K562 (cell line): ENCODE measurements around the gene HYI. TPM values are rescaled to one million over a fixed set of nuclear protein-coding genes. Genes with fewer than 3 reads are reported as not detected.
A peak's percentile ranks its signal among the peaks of the same experiment; 100 is the strongest.

ENCODE experiments used
- ATAC-seq: fragments of 200-7000 bp; cut with Tn5 transposase; 3 replicates; pipeline ENCODE4 v1.9.1; 2020; ENCODE audit warnings: moderate library complexity
- BruUV-seq: library from RNA; stranded (reverse); fragments of 400-500 nt; replicated peaks from 2 replicates; lab custom pipeline; 2021; lab: Mats Ljungman, UMichigan
- CTCF ChIA-PET: fragments of 300-600 bp; formaldehyde crosslinking; extraction: SDS; loops from one replicate; lab custom pipeline; 2021; ENCODE audit warnings: low intra/inter-chr PET ratio; lab: Yijun Ruan, JAX
- POLR2A ChIA-PET: fragments of 300-600, 350-650 bp; sonication (Branson Sonifier 250); formaldehyde crosslinking; extraction: SDS; loops from one replicate; lab custom pipeline; 2021; ENCODE audit warnings: antibody characterized with exemption, inconsistent platforms; lab: Yijun Ruan, JAX
- DNase-seq, 4 experiments: peaks; one replicate each; pipeline versions ENCODE4 v3.0.0 to v3.0.0-alpha.2; 2011 to 2018; ENCODE audit warnings: low spot score in 3 of 4, mixed read lengths in 3 of 4; ENCODE audit errors: extremely low read depth in 1 of 4
- FAIRE-seq: peaks from 2 replicates; lab custom pipeline; 2011; peaks lifted over from hg19 to GRCh38; lab: Jason Lieb, UNC
- H2AFZ ChIP-seq: 2 replicates; pipeline ENCODE4 v1.6.0; 2011; ENCODE audit warnings: low read depth, low read length, control low read depth, inconsistent platforms
- H3K27ac ChIP-seq: fragments of 200-600 bp; 3 replicates; pipeline ENCODE4 v1.8.0; 2011; ENCODE audit warnings: low read depth, mild to moderate bottlenecking, control low read depth, inconsistent platforms, low read length, moderate library complexity, mixed read lengths; ENCODE audit errors: extremely low read depth
- H3K27me3 ChIP-seq, 2 experiments: fragments of 300-600 bp in 1 of 2; 2 replicates in 1 of 2; 3 replicates in 1 of 2; pipeline versions ENCODE4 v1.6.0 to v1.8.0; 2011; ENCODE audit warnings: inconsistent platforms in 2 of 2, low read length in 2 of 2, mild to moderate bottlenecking in 1 of 2, mixed read lengths in 1 of 2, moderate library complexity in 1 of 2; ENCODE audit not compliant: control insufficient read depth in 2 of 2, insufficient read depth in 2 of 2
- H3K36me3 ChIP-seq: fragments of 300-600 bp; 3 replicates; pipeline ENCODE4 v1.8.0; 2011; ENCODE audit warnings: mild to moderate bottlenecking, low read length, inconsistent platforms; ENCODE audit not compliant: control insufficient read depth, insufficient read depth
- H3K4me1 ChIP-seq, 2 experiments: fragments of 200-600 bp in 1 of 2; replicated peaks in 1 of 2; 2 replicates in 1 of 2; 3 replicates in 1 of 2; pipeline versions ENCODE4 v1.5.1 to v1.8.0; 2011; ENCODE audit warnings: inconsistent platforms in 2 of 2, low read length in 2 of 2, mild to moderate bottlenecking in 1 of 2, mixed read lengths in 1 of 2, moderate library complexity in 1 of 2; ENCODE audit not compliant: control insufficient read depth in 2 of 2, insufficient read depth in 2 of 2
- H3K4me2 ChIP-seq: 2 replicates; pipeline ENCODE4 v1.6.1; 2011; ENCODE audit warnings: low read length, control low read depth, inconsistent platforms, mixed read lengths; ENCODE audit not compliant: insufficient read depth
- H3K4me3 ChIP-seq: fragments of 200-600 bp; sonication (generic), shearing (Covaris generic); 2 replicates; pipeline ENCODE4 v1.5.1; 2016; ENCODE audit warnings: control low read depth, inconsistent platforms
- H3K79me2 ChIP-seq: fragments of 200-600 bp; 3 replicates; pipeline ENCODE4 v1.8.0; 2011; ENCODE audit warnings: low read length, inconsistent platforms; ENCODE audit not compliant: control insufficient read depth, insufficient read depth
- H3K9ac ChIP-seq, 2 experiments: 2 replicates each; pipeline versions ENCODE4 v1.6.0 to v1.6.1; 2011; ENCODE audit warnings: low read depth in 2 of 2, low read length in 2 of 2, control low read depth in 1 of 2, inconsistent platforms in 1 of 2, mild to moderate bottlenecking in 1 of 2, mixed read lengths in 1 of 2; ENCODE audit not compliant: insufficient read depth in 1 of 2
- H3K9me1 ChIP-seq: one replicate; pipeline ENCODE4 v1.6.0; 2011; ENCODE audit warnings: inconsistent platforms, mild to moderate bottlenecking, low read length, moderate library complexity; ENCODE audit not compliant: control insufficient read depth, insufficient read depth
- H3K9me3 ChIP-seq: replicated peaks from 2 replicates; pipeline ENCODE4 v1.5.1; 2011; ENCODE audit warnings: low read depth, low read length, inconsistent platforms; ENCODE audit not compliant: control insufficient read depth, insufficient read depth
- H4K20me1 ChIP-seq: replicated peaks from 2 replicates; pipeline ENCODE4 v1.6.1; 2011; ENCODE audit warnings: low read length, inconsistent platforms, mixed read lengths; ENCODE audit not compliant: control insufficient read depth, insufficient read depth
- MBD2 ChIP-seq: sonication (generic); IDR thresholded peaks from 2 replicates; pipeline ENCODE4 v1.6.1; 2016; ENCODE audit warnings: low read depth, borderline replicate concordance
- TSC22D4 ChIP-seq: fragments of 450-650 bp; IDR thresholded peaks from 2 replicates; pipeline ENCODE4 v1.6.1; 2016; ENCODE audit warnings: missing genetic modification characterization, missing biosample characterization, control low read depth
- ZC3H8 ChIP-seq: fragments of 450-650 bp; IDR thresholded peaks from 2 replicates; pipeline ENCODE4 v1.6.1; 2017
- ZNF354B ChIP-seq: fragments of 250-450 bp; sonication (Bioruptor Pico); IDR thresholded peaks from 2 replicates; pipeline ENCODE4 v1.4.0; 2020
- WGBS: fragments of 100-300 bp; shearing (Covaris generic); methylation state at CpG from one replicate; pipeline ENCODE4 v1.1.6; 2016; ENCODE audit warnings: low coverage, mixed read lengths; ENCODE audit not compliant: insufficient coverage; ENCODE audit errors: missing lambda C conversion rate; 5-methylcytosine and 5-hydroxymethylcytosine counted together
- in situ Hi-C: fragments of 300-500 bp; cut with MboI; formaldehyde crosslinking; loops from 4 replicates; pipeline ENCODE4 v1.15.0; 2018; ENCODE audit warnings: inconsistent platforms, mixed read lengths
- intact Hi-C: fragments of 100-400 bp; cut with micrococcal nuclease; formaldehyde crosslinking; loops from 2 replicates; pipeline ENCODE4 v1.14.2; 2022
- polyA plus RNA-seq, 8 experiments: library from polyadenylated mRNA; depleted of rRNA in 4 of 8; stranded (reverse) in 5 of 8; unstranded in 3 of 8; fragments of >200 nt; fragmentation: Nextera tagmentation in 2 of 8; fragmentation: Illumina TruSeq in 1 of 8; extraction: Ambion mirVana in 2 of 8; extraction: Trizol in 1 of 8; gene quantifications; 2 replicates each; pipeline versions ENCODE4 v1.2.1 to v1.2.3, GENCODE V29; 2011 to 2014; ENCODE audit warnings: inconsistent platforms in 1 of 8, missing spikeins in 1 of 8
- total RNA-seq, 7 experiments: library from RNA; depleted of rRNA in 6 of 7; stranded (reverse); fragments of >200 nt in 6 of 7; fragmentation: Illumina TruSeq in 2 of 7; extraction: Trizol in 2 of 7; gene quantifications; 2 replicates each; pipeline versions ENCODE4 v1.2.1 to v1.2.3, GENCODE V29; 2011 to 2021; ENCODE audit warnings: low replicate concordance in 1 of 7
- TF ChIP-seq, protein P1 (sequence below): fragments of 450-650 bp; IDR thresholded peaks from 2 replicates; pipeline ENCODE4 v1.6.1; 2016
- TF ChIP-seq, protein P2 (sequence below): fragments of 250-450 bp; sonication (Bioruptor Pico); IDR thresholded peaks from 2 replicates; pipeline ENCODE4 v1.5.0; 2021

The HYI gene
- total and polyA plus RNA-seq, 9 of the 15 experiments (the other 6 are each of a cell fraction or from before 2014, with no cell fraction given), result 0.04 to 4.1 (median 1.4) TPM; not detected in 1

DNA sequence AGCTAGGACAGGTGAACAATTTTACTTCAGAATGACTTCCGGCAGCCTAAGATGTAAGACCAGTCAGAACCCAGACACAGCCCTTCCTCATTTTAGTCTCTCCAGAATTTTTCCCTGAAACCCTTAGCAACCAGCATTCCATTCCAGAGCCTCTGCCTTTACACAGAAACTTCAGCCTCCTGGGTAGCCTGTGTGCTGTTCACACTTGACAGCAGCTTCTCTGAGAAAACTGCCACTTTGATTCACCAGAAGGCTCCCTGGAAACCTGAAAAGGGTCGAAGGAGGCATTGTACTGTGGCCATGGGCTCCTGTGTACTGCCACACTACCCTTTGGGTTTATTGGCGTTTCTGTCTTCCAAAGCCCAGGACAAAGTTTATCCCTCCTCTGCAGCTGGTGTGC is 17.4 kb downstream of the HYI start:
- ATAC-seq (no peak), DNase-seq (no peak), FAIRE-seq (no peak)
- no peak overlapping the region for H3K9ac ChIP-seq
- TF ChIP-seq TSC22D4 (tag) (no peak), MBD2 (no peak), ZC3H8 (no peak)
- no peak overlapping the region for H3K4me2 ChIP-seq
- no peaks in the 10 kb centered on the region for H3K4me1 ChIP-seq
- no peak overlapping the region for H2AFZ ChIP-seq
- H3K27me3 ChIP-seq, result no peaks in the 10 kb centered on the region
- POLR2A ChIA-PET, result no interaction called here
- CTCF ChIA-PET, result no interaction called here
- H4K20me1 ChIP-seq, result no peaks in the 10 kb centered on the region
- no peak overlapping the region for H3K4me3 ChIP-seq
- H3K9me1 ChIP-seq, result no peaks in the 10 kb centered on the region
- H3K79me2 ChIP-seq, result no peaks in the 10 kb centered on the region
- H3K9me3 ChIP-seq, result no peaks in the 10 kb centered on the region
- intact Hi-C loops, result no loop called here
- no peak overlapping the region for H3K27ac ChIP-seq
- peaks cover 43% of the 10 kb centered on the region; the same call in 2 of the 3 replicates for H3K36me3 ChIP-seq
- in situ Hi-C loops, result no loop called here
- BruUV-seq, result no TSS peak
- 41% methylated on average over 3 of the region's 3 CpGs for WGBS

DNA sequence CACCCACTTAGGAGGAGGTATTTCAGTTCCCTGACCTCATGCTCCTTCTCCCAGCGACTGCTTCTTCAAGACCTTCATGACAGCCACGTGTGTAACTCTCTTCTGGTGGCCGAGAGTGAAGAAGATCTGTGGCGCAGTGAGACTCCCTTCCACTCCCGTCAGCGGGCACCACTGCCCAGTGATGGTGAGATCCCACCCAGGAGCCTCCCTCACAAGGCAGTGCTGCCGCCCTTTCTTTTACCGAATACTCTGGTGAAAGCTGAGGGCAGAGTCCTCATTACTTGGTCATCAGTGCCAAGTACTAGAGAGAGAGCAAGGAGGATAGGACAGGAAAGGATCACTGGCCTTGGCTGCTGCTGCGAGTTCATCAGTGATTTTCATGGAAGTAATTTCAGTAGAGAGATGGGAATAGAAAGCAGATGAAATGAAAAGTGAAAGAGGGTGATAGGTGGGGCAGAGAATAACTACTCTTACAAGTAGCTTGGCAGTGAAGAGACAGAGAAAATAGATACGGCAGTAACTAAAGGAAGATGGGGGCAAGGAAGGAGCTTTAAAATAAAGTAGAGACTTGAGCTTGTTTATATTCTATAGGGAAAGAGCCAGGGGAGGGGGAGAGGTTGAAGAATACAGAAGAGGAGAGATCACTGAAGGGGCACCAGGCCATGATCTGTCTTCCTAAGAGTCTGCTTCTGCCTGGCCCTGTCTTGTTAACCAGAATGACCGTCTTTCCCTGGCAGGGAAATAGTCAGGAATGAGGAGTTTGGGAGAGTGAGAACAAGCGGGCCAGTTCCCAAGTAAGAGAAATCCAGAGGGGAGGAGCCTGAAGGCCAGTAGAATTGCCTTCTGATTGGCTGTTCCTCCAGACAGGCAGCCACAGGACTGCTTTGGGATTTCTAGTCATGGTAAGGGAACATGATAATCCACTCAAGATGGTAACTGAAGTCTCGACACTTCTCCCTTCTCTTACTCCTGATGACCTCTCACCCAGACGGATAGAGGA is 18.3 kb downstream of the HYI start:
- Histone ChIP-seq H4K20me1 (no peaks in the 10 kb centered on the region), H3K79me2 (no peaks in the 10 kb centered on the region)
- WGBS, result 65% methylated on average over 14 of the region's 14 CpGs
- in situ Hi-C loops, result no loop called here
- TF ChIP-seq, protein P1, sequence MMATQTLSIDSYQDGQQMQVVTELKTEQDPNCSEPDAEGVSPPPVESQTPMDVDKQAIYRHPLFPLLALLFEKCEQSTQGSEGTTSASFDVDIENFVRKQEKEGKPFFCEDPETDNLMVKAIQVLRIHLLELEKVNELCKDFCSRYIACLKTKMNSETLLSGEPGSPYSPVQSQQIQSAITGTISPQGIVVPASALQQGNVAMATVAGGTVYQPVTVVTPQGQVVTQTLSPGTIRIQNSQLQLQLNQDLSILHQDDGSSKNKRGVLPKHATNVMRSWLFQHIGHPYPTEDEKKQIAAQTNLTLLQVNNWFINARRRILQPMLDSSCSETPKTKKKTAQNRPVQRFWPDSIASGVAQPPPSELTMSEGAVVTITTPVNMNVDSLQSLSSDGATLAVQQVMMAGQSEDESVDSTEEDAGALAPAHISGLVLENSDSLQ, result peak; percentile 27; the same call in 1 of the 2 replicates
- TF ChIP-seq, protein P2, sequence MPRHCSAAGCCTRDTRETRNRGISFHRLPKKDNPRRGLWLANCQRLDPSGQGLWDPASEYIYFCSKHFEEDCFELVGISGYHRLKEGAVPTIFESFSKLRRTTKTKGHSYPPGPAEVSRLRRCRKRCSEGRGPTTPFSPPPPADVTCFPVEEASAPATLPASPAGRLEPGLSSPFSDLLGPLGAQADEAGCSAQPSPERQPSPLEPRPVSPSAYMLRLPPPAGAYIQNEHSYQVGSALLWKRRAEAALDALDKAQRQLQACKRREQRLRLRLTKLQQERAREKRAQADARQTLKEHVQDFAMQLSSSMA, result no peak
- TF ChIP-seq ZNF354B (CRISPR knock-in tag), result no peak
- TF ChIP-seq, all 486 proteins: peak for 1
- DNase-seq (peak in 1 of 4 experiments; percentile 29), FAIRE-seq (no peak), ATAC-seq (peak; percentile 35)
- Histone ChIP-seq H3K27ac (no peak overlapping the region), H3K9me1 (no peaks in the 10 kb centered on the region), H3K27me3 (no peaks in the 10 kb centered on the region), H3K4me1 (no peaks in the 10 kb centered on the region), H2AFZ (no peak overlapping the region), H3K4me2 (no peak overlapping the region), H3K4me3 (no peak overlapping the region), H3K9ac (no peak overlapping the region), H3K9me3 (no peaks in the 10 kb centered on the region), H3K36me3 (peaks cover 52% of the 10 kb centered on the region; the same call in 2 of the 3 replicates)
- ChIA-PET CTCF (no interaction called here), POLR2A (interaction anchor here (0.6 to 0.7 kb wide), 3 partner anchors 15 to 65 kb away, joined by 3 read pairs; no protein-coding TSS in a partner anchor)
- BruUV-seq, result no TSS peak
- intact Hi-C loops, result no loop called here
